Endodermal cell (in vitro differentiated cells): ENCODE results near the gene SURF2. TPM values are rescaled to one million over a fixed set of nuclear protein-coding genes. Genes with fewer than 3 reads are reported as not detected.

Source experiments
- DNase-seq: peaks from one replicate; pipeline ENCODE4 v3.0.0-alpha.2; 2017
- H3K27ac ChIP-seq: 2 replicates; pipeline ENCODE4 v1.5.1; 2013; ENCODE audit warnings: mild to moderate bottlenecking, low read depth, low read length, moderate library complexity
- H3K27me3 ChIP-seq: 2 replicates; pipeline ENCODE4 v1.6.1; 2013; ENCODE audit warnings: mild to moderate bottlenecking, low read length, moderate library complexity; ENCODE audit not compliant: insufficient read depth, control insufficient read depth, poor library complexity, severe bottlenecking
- H3K36me3 ChIP-seq: 2 replicates; pipeline ENCODE4 v1.7.0; 2013; ENCODE audit warnings: mild to moderate bottlenecking, low read length, moderate library complexity; ENCODE audit not compliant: control insufficient read depth, insufficient read depth
- H3K4me1 ChIP-seq: one replicate; pipeline ENCODE4 v1.7.0; 2013; ENCODE audit warnings: low read length; ENCODE audit not compliant: control insufficient read depth, insufficient read depth
- H3K4me3 ChIP-seq: 2 replicates; pipeline ENCODE4 v1.5.1; 2013; ENCODE audit warnings: mild to moderate bottlenecking, low read length, moderate library complexity
- H3K9ac ChIP-seq: 2 replicates; pipeline ENCODE4 v1.6.1; 2013; ENCODE audit warnings: mild to moderate bottlenecking, low read length, moderate library complexity; ENCODE audit not compliant: poor library complexity, severe bottlenecking; ENCODE audit errors: extremely low read depth
- H3K9me3 ChIP-seq: 2 replicates; pipeline ENCODE4 v1.6.1; 2013; ENCODE audit warnings: mild to moderate bottlenecking, low read length, moderate library complexity; ENCODE audit not compliant: control insufficient read depth
- H3K27ac Mint-ChIP-seq: 2 replicates; pipeline ENCODE4 v1.8.0; 2020; ENCODE audit warnings: mixed read lengths
- H3K27me3 Mint-ChIP-seq: 2 replicates; pipeline ENCODE4 v1.8.0; 2021; ENCODE audit warnings: mild to moderate bottlenecking, mixed read lengths; ENCODE audit not compliant: insufficient read depth
- H3K36me3 Mint-ChIP-seq: 2 replicates; pipeline ENCODE4 v1.8.0; 2020; ENCODE audit warnings: low read depth, mixed read lengths
- H3K4me1 Mint-ChIP-seq: 2 replicates; pipeline ENCODE4 v1.8.0; 2020; ENCODE audit warnings: mixed read lengths
- H3K4me3 Mint-ChIP-seq: 2 replicates; pipeline ENCODE4 v1.8.0; 2020; ENCODE audit warnings: mild to moderate bottlenecking, moderate library complexity, mixed read lengths
- H3K9me3 Mint-ChIP-seq: 2 replicates; pipeline ENCODE4 v1.8.0; 2020; ENCODE audit warnings: mild to moderate bottlenecking, mixed read lengths
- WGBS, 2 experiments: methylation state at CpG; one replicate each; pipeline versions ENCODE4 v1.1.5 to v1.1.7; 2013; ENCODE audit warnings: missing lambda C conversion rate in 2 of 2, mixed read lengths in 1 of 2; ENCODE audit not compliant: insufficient coverage in 1 of 2, insufficient read length in 1 of 2; 5-methylcytosine and 5-hydroxymethylcytosine counted together
- total RNA-seq, 2 donors: library from RNA; stranded (reverse); fragmentation: NEBNext Ultra II Directional in 1 of 2; extraction: Animal tissue kit (Norgen Biotek cat#: 25700) in 1 of 2; gene quantifications; 2 replicates in 1 of 2; 3 replicates in 1 of 2; pipeline ENCODE4 v1.2.1, GENCODE V29; 2021
- TF ChIP-seq, protein P1 (sequence below): fragments of 200-600 bp; sonication (generic); conservative IDR thresholded peaks from 2 replicates; pipeline ENCODE4 v1.5.0; 2021; ENCODE audit warnings: antibody characterized with exemption, mild to moderate bottlenecking

SURF2 gene
- total RNA-seq, 2 donors from 2014 or later, result 18.0 to 25.9 TPM

DNA sequence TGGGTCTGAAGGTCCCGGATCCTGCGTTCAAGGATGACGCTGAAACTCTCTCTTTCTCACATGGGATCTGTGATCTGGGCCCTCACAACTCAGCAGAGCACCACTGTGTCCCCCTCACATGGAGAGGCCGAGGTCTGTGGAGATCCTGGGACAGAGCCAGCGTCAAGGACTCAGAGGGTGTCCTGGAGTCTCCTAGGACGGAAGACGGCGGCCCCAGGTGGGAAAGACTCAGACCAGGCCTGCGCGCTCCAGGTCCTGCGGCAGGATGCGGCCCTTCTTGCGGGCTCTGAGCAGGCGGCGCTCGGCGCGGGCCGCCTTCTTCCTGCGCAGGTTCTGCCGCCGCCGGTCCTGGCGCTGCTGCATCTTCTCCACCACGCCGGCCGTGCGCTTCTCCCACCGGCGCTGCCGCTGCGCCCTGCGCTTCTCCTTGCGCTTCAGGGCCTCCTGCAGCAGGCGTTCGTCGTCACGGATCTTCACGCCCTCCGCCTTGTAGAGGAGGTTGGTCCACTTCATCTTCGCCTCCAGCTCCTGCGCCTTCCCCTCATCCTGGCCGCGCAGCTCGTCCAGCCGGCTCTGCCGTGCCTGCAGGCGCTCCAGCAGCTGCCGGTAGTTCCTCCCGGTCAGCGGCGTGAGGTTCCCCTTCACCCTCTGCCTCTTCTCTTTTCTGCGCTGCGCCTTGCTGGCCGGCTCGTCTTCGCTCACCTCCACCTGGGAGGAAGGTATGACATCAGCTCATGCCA, 24.5 kb upstream of the SURF2 start:
- Histone ChIP-seq H3K27me3 (no peaks in the 10 kb centered on the region), H3K27ac (no peak overlapping the region), H3K4me3 (no peak overlapping the region), H3K9me3 (no peaks in the 10 kb centered on the region), H3K9ac (no peak overlapping the region), H3K36me3 (peaks cover 42% of the 10 kb centered on the region), H3K4me1 (peaks cover 6% of the 10 kb centered on the region)
- WGBS, 2 experiments, result 97% methylated on average over 46 to 57 of the region's 57 CpGs
- Mint-ChIP-seq H3K4me1 (peaks cover 15% of the 10 kb centered on the region), H3K27ac (no peak overlapping the region), H3K4me3 (no peak overlapping the region), H3K36me3 (peaks cover 47% of the 10 kb centered on the region), H3K9me3 (peaks cover 19% of the 10 kb centered on the region), H3K27me3 (peaks cover 8% of the 10 kb centered on the region)
- TF ChIP-seq, protein P1, sequence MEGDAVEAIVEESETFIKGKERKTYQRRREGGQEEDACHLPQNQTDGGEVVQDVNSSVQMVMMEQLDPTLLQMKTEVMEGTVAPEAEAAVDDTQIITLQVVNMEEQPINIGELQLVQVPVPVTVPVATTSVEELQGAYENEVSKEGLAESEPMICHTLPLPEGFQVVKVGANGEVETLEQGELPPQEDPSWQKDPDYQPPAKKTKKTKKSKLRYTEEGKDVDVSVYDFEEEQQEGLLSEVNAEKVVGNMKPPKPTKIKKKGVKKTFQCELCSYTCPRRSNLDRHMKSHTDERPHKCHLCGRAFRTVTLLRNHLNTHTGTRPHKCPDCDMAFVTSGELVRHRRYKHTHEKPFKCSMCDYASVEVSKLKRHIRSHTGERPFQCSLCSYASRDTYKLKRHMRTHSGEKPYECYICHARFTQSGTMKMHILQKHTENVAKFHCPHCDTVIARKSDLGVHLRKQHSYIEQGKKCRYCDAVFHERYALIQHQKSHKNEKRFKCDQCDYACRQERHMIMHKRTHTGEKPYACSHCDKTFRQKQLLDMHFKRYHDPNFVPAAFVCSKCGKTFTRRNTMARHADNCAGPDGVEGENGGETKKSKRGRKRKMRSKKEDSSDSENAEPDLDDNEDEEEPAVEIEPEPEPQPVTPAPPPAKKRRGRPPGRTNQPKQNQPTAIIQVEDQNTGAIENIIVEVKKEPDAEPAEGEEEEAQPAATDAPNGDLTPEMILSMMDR, result no peak
- DNase-seq, result no peak

- no peak for DNase-seq
- whole genome bisulfite sequencing, 2 experiments, result 90 to 91% methylated on average over 20 of the region's 20 CpGs
- Histone ChIP-seq H3K9me3 (no peaks in the 10 kb centered on the region), H3K4me3 (no peak overlapping the region), H3K27ac (no peak overlapping the region), H3K27me3 (no peaks in the 10 kb centered on the region), H3K9ac (no peak overlapping the region), H3K36me3 (peaks cover 42% of the 10 kb centered on the region), H3K4me1 (peaks cover 6% of the 10 kb centered on the region)
- Mint-ChIP-seq H3K4me3 (no peak overlapping the region), H3K36me3 (peaks cover 47% of the 10 kb centered on the region), H3K27ac (no peak overlapping the region), H3K9me3 (peaks cover 18% of the 10 kb centered on the region), H3K4me1 (peaks cover 15% of the 10 kb centered on the region), H3K27me3 (peaks cover 6% of the 10 kb centered on the region)
- TF ChIP-seq, protein P1, result no peak
These were observed 24.0 kb upstream of the SURF2 start for GRCh38 chr9:133332381-133332730.

DNA sequence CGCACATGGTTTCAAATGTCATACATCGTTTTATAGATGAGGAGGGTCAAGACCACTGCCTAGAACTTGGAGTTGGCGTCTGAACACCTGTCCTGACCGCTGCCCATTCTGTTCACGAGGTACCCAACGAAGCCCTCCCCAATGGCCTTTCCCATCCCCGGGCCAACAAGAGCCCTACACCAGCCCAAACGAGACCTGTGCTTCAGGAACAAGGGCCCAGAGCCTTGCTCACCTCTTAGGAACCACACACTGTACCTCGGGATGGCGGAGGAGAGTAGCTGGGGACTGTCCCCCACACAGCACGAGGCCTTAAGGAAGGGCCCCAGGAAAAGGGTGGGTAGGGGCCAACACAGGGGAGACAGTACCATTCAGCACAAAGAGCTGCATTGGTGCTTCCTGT, 23.3 kb upstream of the SURF2 start:
- no peak overlapping the region for H3K27ac Mint-ChIP-seq
- Histone ChIP-seq H3K27me3 (no peaks in the 10 kb centered on the region), H3K4me3 (no peak overlapping the region), H3K9ac (no peak overlapping the region), H3K4me1 (peaks cover 6% of the 10 kb centered on the region), H3K36me3 (peaks cover 42% of the 10 kb centered on the region), H3K9me3 (no peaks in the 10 kb centered on the region), H3K27ac (no peak overlapping the region)
- peaks cover 15% of the 10 kb centered on the region for H3K4me1 Mint-ChIP-seq
- TF ChIP-seq, protein P1, result no peak
- no peak overlapping the region for H3K4me3 Mint-ChIP-seq
- WGBS, 2 experiments, result 95 to 98% methylated on average over 10 to 11 of the region's 11 CpGs
- H3K9me3 Mint-ChIP-seq, result peaks cover 11% of the 10 kb centered on the region
- H3K27me3 Mint-ChIP-seq, result peaks cover 3% of the 10 kb centered on the region
- H3K36me3 Mint-ChIP-seq, result peaks cover 51% of the 10 kb centered on the region
- DNase-seq, result no peak
